Activated CD4-positive, alpha-beta T cell treated with anti-CD3 and anti-CD28 coated beads, Interleukin-2, amount 50 U/mL, for 4 hours (primary cell): ENCODE results near the gene CEP152.

Experiments
- DNase-seq, 2 experiments: peaks; one replicate each; pipeline ENCODE4 v3.0.0-alpha.2; 2020

CEP152 gene

GRCh38 chr15:48761393-48762158 is 49.3 kb downstream of the CEP152 start:
- no peak for DNase-seq

GRCh38 chr15:48759921-48760320 is 50.9 kb downstream of the CEP152 start:
- no peak for DNase-seq

GRCh38 chr15:48757661-48758060 is 53.2 kb downstream of the CEP152 start:
- DNase-seq = no peak

GRCh38 chr15:48754011-48754410 is 56.9 kb downstream of the CEP152 start:
- no peak for DNase-seq

GRCh38 chr15:48751595-48751994 is 59.3 kb downstream of the CEP152 start:
- no peak for DNase-seq

GRCh38 chr15:48748535-48748934 is 62.3 kb downstream of the CEP152 start:
- no peak for DNase-seq

- no peak for DNase-seq
These were observed 77.3 kb downstream of the CEP152 start for GRCh38 chr15:48733615-48734014.

GRCh38 chr15:48730506-48730905 is 80.4 kb downstream of the CEP152 start:
- no peak for DNase-seq

- no peak for DNase-seq
These were observed 86.9 kb downstream of the CEP152 start for GRCh38 chr15:48723969-48724368.

GRCh38 chr15:48722764-48723661 is 87.9 kb downstream of the CEP152 start:
- DNase-seq = no peak

GRCh38 chr15:48721061-48721810 is 89.6 kb downstream of the CEP152 start:
- DNase-seq = no peak

GRCh38 chr15:48720646-48721045 is 90.2 kb downstream of the CEP152 start:
- no peak for DNase-seq

GRCh38 chr15:48719668-48720067 is 91.2 kb downstream of the CEP152 start:
- DNase-seq = no peak

- DNase-seq = no peak
These were observed 92.2 kb downstream of the CEP152 start for GRCh38 chr15:48718646-48719045.

- no peak for DNase-seq
These were observed 93.4 kb downstream of the CEP152 start for GRCh38 chr15:48717458-48717857.

GRCh38 chr15:48712546-48712945 is 98.3 kb downstream of the CEP152 start:
- no peak for DNase-seq

GRCh38 chr15:48710952-48711495 is 99.8 kb downstream of the CEP152 start:
- no peak for DNase-seq

GRCh38 chr15:48708641-48709040 is 102.2 kb downstream of the CEP152 start:
- DNase-seq = no peak

- no peak for DNase-seq
These were observed 105.5 kb downstream of the CEP152 start for GRCh38 chr15:48705381-48705780.

GRCh38 chr15:48703544-48703943 is 107.3 kb downstream of the CEP152 start:
- DNase-seq = no peak

GRCh38 chr15:48702569-48703236 is 108.2 kb downstream of the CEP152 start:
- no peak for DNase-seq

- no peak for DNase-seq
These were observed 114.1 kb downstream of the CEP152 start for GRCh38 chr15:48696627-48697312.
